Ishikawa (cell line): Measurements from ENCODE around the gene LHX1.

Experiments used
- CEBPB ChIP-seq: IDR thresholded peaks from 2 replicates; pipeline ENCODE4 v1.6.1; 2012
- CREB1 ChIP-seq: IDR thresholded peaks from 2 replicates; pipeline ENCODE4 v1.6.1; 2012; ENCODE audit warnings: low read depth
- EGR1 ChIP-seq: IDR thresholded peaks from 2 replicates; pipeline ENCODE4 v1.6.1; 2012
- EP300 ChIP-seq: IDR thresholded peaks from 2 replicates; pipeline ENCODE4 v1.6.1; 2012; ENCODE audit warnings: borderline replicate concordance
- FOXM1 ChIP-seq: IDR thresholded peaks from 2 replicates; pipeline ENCODE4 v1.6.1; 2012; ENCODE audit warnings: low read depth, borderline replicate concordance
- MAX ChIP-seq: IDR thresholded peaks from 2 replicates; pipeline ENCODE4 v1.6.1; 2012
- NFIC ChIP-seq: IDR thresholded peaks from 2 replicates; pipeline ENCODE4 v1.6.1; 2012
- RAD21 ChIP-seq: IDR thresholded peaks from 2 replicates; pipeline ENCODE4 v1.6.1; 2012; ENCODE audit warnings: low read depth
- TAF1 ChIP-seq: IDR thresholded peaks from 2 replicates; pipeline ENCODE4 v1.6.1; 2012; ENCODE audit warnings: low read depth, mild to moderate bottlenecking

GRCh38 chr17:36942631-36943125 lies 5.4 kb downstream of the LHX1 start:
- TF ChIP-seq EP300 (no peak), FOXM1 (no peak), CEBPB (no peak), TAF1 (no peak), CREB1 (no peak), MAX (no peak), RAD21 (no peak), NFIC (no peak), EGR1 (no peak)
